ENCODE measurements around the gene NEK8.
A peak's percentile ranks its signal among the peaks of the same experiment; 100 is the strongest.

Gene NEK8

GRCh38 chr17:28716740-28717577, 11.6 kb upstream of the NEK8 start:
- no peak for TF ChIP-seq CTCF (IDR thresholded peaks at IDR 0.05; ENCODE audit: borderline replicate concordance, insufficient read depth, low read depth, low read length)
- H3K4me3 ChIP-seq (ENCODE audit: low read depth, low read length), result peak overlapping the region; percentile 61

GRCh38 chr17:28717578-28718332, 10.8 kb upstream of the NEK8 start, which contains the start of gene RAB34:
Gene RAB34, minus strand, starts transcription at chr17:28717868. Its CDS starts 602 bp downstream, at chr17:28717266.
- 0 out of 2 replicates have a peak, but pooled peaks have one; percentile 15 for TF ChIP-seq CTCF (IDR thresholded peaks at IDR 0.05; ENCODE audit: borderline replicate concordance, insufficient read depth, low read depth, low read length)
- peak within 1 kb of the TSS; percentile 61 for H3K4me3 ChIP-seq (ENCODE audit: low read depth, low read length)

- no peak for TF ChIP-seq CTCF (IDR thresholded peaks at IDR 0.05; ENCODE audit: borderline replicate concordance, insufficient read depth, low read depth, low read length)
- H3K4me3 ChIP-seq (ENCODE audit: low read depth, low read length), result peak overlapping the region; percentile 61
Measured at GRCh38 chr17:28718333-28719020, 10.1 kb upstream of the NEK8 start.

- peak overlapping the region; percentile 52 for H3K4me3 ChIP-seq (ENCODE audit: low read depth, low read length)
- TF ChIP-seq CTCF (IDR thresholded peaks at IDR 0.05; ENCODE audit: borderline replicate concordance, insufficient read depth, low read depth, low read length), result no peak
Measured at GRCh38 chr17:28719021-28719433, 9.6 kb upstream of the NEK8 start.

- H3K4me3 ChIP-seq (ENCODE audit: low read depth, low read length), result peak overlapping the region; percentile 85
- 0 out of 2 replicates have a peak, but pooled peaks have one; percentile 1 for TF ChIP-seq CTCF (IDR thresholded peaks at IDR 0.05; ENCODE audit: borderline replicate concordance, insufficient read depth, low read depth, low read length)
Measured at GRCh38 chr17:28720247-28720996, 8.2 kb upstream of the NEK8 start.

- H3K4me3 ChIP-seq (ENCODE audit: low read depth, low read length), result peak overlapping the region; percentile 85
Measured at GRCh38 chr17:28720997-28721329, 7.6 kb upstream of the NEK8 start.
